Measurements from ENCODE around the gene ZBTB45.

ZBTB45 gene

DNA sequence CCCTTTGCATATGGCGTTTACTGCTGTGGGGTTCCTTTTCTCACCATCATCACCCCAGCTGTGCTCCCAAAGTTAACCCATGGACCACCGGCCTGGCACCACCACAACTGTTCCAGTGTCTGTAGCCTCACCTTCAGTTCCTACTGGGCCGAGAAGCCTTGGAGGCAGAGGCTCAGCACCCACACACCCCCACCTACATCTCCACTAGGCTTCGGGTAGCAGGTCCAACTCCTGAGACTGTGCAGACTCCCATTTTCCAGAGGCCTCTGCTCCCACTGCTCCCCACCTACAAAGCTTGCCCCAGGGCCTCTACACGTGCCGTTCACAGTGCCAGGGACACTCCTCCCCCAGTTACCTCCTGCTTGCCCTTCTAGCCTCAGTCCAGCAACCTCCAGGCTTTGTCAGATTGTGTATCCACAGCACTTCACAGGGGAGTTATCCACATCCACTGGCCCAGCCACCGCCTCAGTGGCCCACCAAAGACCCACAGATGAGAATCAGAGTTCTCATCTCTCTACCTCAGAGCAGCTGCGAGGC, 21.9 kb downstream of the ZBTB45 start:
- no peak for DNase-seq
- no peak for TF ChIP-seq GATA1 (IDR thresholded peaks at IDR 0.05; ENCODE audit: low read depth, low read length)
- TF ChIP-seq POLR2A (IDR thresholded peaks at IDR 0.05; ENCODE audit: low read length), result no peak

DNA sequence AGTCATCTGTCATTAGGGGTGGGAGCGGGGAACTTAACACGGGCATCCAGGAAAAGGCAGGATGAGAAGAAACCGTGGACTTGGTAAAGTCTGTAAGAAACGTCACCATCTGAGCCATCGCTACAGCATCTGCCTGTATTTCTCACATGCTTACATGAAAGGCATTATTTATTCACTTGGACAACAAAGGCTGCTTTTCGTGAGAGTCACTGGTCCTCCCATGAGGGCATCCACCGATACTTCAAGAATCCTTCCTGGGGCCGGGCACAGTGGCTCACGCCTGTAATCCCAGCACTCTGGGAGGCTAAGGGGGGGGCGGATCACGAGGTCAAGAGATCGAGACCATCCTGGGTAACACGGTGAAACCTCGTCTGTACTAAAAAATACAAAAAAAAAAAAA, 27.3 kb downstream of the ZBTB45 start:
- DNase-seq, result no peak
- no peak for TF ChIP-seq POLR2A (IDR thresholded peaks at IDR 0.05; ENCODE audit: low read length)
- TF ChIP-seq GATA1 (IDR thresholded peaks at IDR 0.05; ENCODE audit: low read depth, low read length), result no peak

DNA sequence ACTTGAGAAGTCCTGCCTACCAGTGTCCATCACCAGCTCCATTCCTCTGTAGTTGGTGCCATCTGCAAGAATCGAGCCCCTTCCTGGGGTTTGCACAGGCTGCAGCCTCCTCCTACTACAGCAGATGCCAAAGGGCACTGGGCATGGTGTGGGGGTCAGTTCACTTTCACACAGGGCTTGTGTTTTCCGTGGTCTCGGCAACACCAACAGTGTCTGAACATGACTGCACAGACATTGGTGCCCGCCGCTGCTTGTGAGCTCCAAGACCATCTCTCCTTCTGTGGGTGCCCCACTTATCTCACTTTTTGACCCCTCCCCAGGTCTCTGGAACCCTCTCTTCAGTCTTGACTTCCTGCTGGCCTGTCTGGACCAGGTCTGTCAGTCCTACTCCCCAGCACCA, 28.2 kb downstream of the ZBTB45 start:
- TF ChIP-seq GATA1 (IDR thresholded peaks at IDR 0.05; ENCODE audit: low read depth, low read length) (no peak), POLR2A (IDR thresholded peaks at IDR 0.05; ENCODE audit: low read length) (no peak)
- DNase-seq, result no peak

DNA sequence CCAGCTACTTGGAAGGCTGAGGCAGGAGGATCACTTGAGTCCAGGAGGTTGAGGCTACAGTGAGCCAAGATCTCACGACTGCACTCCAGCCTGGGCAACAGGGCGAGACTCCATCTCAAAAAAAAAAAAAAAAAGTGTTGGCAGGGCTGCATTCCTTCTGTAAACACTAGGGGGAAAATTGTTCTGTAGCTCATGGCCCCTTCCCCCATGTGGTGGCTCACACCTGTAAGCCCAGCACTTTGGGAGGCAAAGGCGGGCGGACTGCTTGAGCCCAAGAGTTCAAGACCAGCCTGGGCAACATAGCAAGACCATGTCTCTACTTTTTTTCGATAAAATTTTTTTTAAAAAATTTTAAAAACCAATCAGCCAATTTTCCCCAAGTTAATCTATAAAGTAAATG, 35.3 kb downstream of the ZBTB45 start:
- peak in 1 of 2 experiments; percentile 51 for DNase-seq

DNA sequence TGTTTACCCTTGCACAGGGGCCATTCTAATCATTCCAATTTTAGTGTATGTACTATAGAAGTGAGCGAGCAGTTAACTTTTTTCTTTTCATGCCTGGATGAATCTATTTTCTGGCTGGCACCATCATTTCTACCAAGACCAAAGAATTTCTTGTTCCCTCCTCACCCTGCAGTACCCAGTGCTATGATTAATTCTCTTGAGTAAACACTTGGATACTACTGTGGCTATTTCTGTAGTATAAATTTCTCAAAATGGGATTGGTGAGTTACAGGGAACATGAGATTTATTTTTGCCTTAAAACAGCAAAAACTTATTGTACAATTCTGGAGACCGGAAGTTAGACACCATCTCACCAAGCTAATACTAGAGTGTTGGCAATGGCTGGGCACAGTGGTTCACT, 35.8 kb downstream of the ZBTB45 start:
- TF ChIP-seq POLR2A (IDR thresholded peaks at IDR 0.05; ENCODE audit: low read length) (no peak), GATA1 (IDR thresholded peaks at IDR 0.05; ENCODE audit: low read depth, low read length) (no peak)
- DNase-seq, result no peak

DNA sequence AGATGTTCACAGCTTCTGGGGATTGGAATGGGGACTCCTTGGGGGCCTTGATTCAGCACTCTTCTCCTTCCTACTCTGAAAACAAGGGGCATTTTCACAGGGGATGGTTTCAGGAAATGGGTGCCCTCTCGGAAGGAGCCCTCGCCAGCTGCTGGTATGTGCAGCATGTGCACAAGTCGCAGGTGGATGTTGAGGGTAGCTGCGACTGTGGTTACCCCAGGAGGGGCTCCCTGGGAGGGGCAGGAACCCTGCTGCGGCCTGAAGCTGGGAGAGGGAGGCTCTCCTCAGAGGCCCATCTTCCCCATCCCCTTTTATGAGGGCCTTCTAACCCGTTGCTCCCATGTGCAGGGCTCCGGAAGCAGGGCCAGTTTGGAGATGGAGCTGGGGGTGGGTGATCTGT, 37.2 kb downstream of the ZBTB45 start:
- DNase-seq, result no peak
- no peak for TF ChIP-seq POLR2A (IDR thresholded peaks at IDR 0.05; ENCODE audit: low read length)
- no peak for TF ChIP-seq GATA1 (IDR thresholded peaks at IDR 0.05; ENCODE audit: low read depth, low read length)

DNA sequence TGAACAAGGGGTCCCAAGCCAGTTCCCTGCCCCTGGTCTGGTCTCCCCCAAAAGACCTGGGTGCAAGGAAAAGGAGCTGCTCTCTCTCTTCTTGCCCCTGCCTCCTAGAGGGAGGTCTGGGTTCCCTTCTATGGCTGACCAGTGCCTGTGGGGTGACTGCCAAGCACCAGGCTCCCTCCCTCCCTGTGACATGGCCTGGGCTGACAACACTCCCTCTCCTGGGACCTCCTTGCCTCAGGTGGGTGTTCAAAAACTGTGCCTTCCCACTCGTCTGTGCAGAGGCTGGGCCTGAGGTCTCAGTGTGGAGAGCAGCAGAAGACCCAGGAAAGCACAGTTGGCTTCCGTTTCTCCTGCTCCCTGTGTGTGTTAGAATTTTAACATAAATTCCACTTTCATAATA, 38.8 kb downstream of the ZBTB45 start:
- no peak for DNase-seq
- no peak for TF ChIP-seq POLR2A (IDR thresholded peaks at IDR 0.05; ENCODE audit: low read length)
- TF ChIP-seq GATA1 (IDR thresholded peaks at IDR 0.05; ENCODE audit: low read depth, low read length), result no peak

DNA sequence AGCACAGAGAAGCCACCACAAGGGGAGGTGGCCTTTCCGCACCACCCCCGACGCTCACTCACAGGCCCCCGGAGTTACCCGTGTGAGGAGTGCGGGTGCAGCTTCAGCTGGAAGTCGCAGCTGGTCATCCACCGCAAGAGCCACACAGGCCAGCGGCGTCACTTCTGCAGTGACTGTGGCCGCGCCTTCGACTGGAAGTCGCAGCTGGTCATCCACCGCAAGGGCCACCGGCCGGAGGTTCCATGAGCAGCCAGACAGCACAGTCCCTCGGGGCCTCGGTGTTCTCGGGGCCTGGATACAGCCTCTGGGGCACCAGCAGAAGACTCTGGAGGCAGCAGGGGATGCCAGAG, 39.2 kb downstream of the ZBTB45 start:
- no peak for TF ChIP-seq GATA1 (IDR thresholded peaks at IDR 0.05; ENCODE audit: low read depth, low read length)
- TF ChIP-seq POLR2A (IDR thresholded peaks at IDR 0.05; ENCODE audit: low read length), result no peak
- DNase-seq, result no peak

DNA sequence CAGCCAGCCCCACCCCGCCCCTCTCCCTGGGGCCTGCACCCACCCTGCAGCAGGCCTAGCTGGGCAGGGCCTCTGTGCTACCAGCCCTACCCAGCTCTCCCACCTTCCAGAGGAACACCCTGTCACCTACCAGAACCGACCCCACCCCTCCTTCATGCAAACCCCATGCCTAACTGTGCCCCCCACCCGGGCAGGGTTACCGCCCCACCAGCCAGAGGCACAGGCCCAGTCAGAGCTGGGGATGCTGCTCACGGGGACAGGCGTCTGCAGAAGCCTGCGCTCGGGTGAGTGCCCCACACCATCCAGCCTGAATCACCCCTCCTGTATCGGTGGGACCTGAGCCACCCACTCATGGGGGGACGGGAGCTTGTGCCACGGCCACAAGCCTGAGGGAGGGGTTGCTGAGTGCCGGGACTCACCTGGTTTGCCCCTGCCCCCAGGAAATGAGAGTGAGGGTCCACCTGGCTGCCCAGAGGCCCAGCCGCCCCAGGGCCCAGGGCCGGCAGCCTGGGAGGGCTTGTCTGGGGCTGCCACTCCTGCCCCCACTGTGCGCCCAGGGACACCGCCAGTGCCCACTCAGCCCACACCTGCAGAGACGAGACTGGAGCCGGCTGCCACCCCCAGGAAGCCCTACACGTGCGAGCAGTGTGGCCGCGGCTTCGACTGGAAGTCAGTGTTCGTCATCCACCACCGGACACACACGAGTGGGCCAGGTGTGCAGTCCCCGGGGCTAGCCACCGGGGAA, 39.7 kb downstream of the ZBTB45 start:
- TF ChIP-seq POLR2A (IDR thresholded peaks at IDR 0.05; ENCODE audit: low read length) (no peak), GATA1 (IDR thresholded peaks at IDR 0.05; ENCODE audit: low read depth, low read length) (no peak)
- DNase-seq, result no peak

DNA sequence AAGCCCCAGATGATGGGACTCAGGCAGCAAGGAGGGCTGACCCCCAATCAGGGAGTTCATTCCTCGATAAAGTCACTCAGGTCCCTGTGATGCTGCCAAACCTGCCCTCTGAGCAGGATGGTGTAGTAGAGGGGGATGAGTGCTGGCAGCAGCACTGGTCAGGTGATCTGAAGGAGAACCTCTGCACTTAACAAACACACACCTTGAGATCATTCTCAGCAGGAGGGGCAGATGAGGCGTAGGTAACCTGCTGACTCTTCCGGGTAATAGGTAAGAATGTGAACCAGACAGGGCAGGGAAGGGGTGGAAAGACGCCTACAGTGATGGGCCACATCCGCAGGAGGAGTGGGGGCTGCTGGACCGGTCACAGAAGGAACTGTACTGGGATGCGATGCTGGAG, 40.3 kb downstream of the ZBTB45 start:
- TF ChIP-seq POLR2A (IDR thresholded peaks at IDR 0.05; ENCODE audit: low read length), result no peak
- TF ChIP-seq GATA1 (IDR thresholded peaks at IDR 0.05; ENCODE audit: low read depth, low read length), result no peak
- no peak for DNase-seq

DNA sequence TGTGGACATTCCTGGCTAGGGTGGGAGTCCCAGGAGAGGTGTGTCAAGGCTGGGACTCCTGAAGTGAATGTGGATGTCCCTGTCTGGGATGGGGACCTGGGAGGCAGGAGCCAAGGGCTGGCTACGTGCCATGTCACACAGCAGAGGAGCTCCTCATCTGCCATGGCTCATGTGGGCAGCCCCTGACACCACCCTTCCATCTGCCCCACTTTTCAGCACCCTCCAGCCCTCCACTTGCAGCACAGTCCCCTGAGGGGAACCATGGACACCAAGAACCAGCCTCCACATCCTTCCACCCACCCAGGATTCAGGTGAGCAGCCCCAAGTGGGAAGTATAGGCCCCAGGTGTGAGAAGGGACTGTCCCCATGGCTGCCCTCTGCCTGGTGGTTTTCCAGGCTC, 41.7 kb downstream of the ZBTB45 start:
- no peak for DNase-seq
- no peak for TF ChIP-seq GATA1 (IDR thresholded peaks at IDR 0.05; ENCODE audit: low read depth, low read length)

DNA sequence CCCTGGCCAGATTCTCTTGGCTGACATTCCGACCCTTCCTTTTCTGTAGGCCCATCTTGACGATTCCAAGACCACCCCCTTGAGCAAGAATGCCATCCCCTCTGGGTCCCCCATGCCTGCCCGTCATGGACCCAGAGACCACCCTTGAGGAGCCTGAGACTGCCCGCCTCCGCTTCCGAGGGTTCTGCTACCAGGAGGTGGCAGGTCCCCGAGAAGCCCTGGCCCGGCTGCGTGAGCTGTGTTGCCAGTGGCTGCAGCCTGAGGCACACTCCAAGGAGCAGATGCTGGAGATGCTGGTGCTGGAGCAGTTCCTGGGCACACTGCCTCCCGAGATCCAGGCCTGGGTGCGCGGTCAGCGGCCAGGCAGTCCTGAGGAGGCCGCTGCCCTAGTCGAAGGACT, 42.5 kb downstream of the ZBTB45 start:
- TF ChIP-seq GATA1 (IDR thresholded peaks at IDR 0.05; ENCODE audit: low read depth, low read length), result no peak
- TF ChIP-seq POLR2A (IDR thresholded peaks at IDR 0.05; ENCODE audit: low read length), result no peak
- no peak for DNase-seq

DNA sequence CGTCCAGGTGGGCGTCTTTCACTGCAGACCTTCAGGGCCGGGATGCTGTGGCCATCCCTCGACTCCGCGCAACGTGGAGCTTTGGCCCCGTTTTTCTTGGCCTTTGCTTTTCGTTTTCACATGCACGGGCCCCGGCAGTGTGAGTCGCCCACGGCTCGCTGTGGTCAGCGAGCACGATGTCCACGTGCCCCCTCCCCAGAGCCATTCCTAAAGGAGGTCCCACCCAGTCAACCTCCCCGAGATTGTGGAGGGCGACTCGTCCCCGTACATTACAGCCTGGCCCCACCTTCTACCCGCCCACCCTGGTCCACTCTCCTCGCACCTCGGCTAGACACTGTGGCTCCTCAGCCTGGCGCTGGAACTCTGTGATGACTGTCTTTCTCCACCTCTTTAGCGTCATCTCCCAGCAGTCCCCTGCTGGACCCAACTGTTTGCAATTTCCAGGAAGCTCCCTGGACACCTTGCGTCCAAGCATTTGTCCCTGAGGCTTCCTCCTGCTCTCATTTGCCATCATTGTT, 43.1 kb downstream of the ZBTB45 start:
- TF ChIP-seq POLR2A (IDR thresholded peaks at IDR 0.05; ENCODE audit: low read length) (no peak), GATA1 (IDR thresholded peaks at IDR 0.05; ENCODE audit: low read depth, low read length) (no peak)

DNA sequence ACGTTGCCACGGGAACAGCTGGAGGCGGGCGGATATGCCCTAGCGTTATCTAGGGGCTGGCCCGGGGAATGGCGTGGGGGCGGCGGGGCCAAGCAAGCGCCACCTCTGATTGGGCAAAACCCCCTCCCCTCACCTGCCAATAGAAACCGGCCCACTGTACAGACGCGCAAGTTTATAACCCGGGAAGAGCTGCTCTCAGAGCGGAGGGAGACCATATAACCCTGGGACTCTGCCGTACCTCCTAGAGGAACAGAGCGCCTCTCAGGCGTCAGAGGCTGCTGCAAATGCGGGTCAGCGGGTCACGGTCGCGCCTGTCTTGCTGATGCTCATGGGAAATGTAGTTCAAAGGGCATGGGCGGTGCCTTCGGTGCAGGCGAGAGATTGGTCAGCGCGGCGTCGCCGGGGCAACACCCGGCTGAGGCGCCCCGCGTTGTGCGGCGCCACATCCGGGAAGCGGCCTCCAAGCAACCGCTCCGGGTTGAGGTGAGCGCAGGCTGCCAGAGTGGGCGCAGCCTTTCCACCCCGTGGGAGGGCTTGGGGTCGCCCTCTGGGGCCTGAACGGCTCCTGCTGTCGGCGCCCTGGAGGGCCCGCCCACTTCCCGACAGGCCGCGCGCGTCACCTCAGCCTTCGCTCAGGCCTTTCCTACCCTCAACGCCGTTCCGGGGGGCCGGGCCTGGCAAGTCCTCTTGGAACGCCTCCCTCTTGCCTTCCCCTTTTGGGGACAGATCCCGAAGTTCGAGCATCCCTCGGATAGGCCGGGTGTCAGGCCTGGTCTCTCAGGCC, 43.7 kb downstream of the ZBTB45 start, which contains the start of gene ZNF446:
Gene ZNF446 (plus strand): TSS at position 639 of the 784 bp plus-strand sequence. CDS start 867 bp downstream, outside the sequence.
- DNase-seq, result peak; percentile 97
- no peak for TF ChIP-seq GATA1 (IDR thresholded peaks at IDR 0.05; ENCODE audit: low read depth, low read length)
- TF ChIP-seq POLR2A (IDR thresholded peaks at IDR 0.05; ENCODE audit: low read length), result peak; percentile 84

More for the DNA sequence above, 43.1 kb downstream of the ZBTB45 start:
- no peak for DNase-seq
